22Rv1 (cell line): ENCODE data around the gene AOPEP.

Experiments used
- H3K27ac ChIP-seq: fragments of 450-650 bp; 2 replicates; pipeline ENCODE4 v1.5.1; 2017
- ZFX ChIP-seq: fragments of 450-650 bp; IDR thresholded peaks from 2 replicates; pipeline ENCODE4 v1.6.1; 2017; ENCODE audit warnings: antibody characterized with exemption, borderline replicate concordance
- TF ChIP-seq, protein P1 (sequence below): fragments of 450-650 bp; IDR thresholded peaks from 2 replicates; pipeline ENCODE4 v1.5.1; 2017; ENCODE audit warnings: mild to moderate bottlenecking

The AOPEP gene

DNA sequence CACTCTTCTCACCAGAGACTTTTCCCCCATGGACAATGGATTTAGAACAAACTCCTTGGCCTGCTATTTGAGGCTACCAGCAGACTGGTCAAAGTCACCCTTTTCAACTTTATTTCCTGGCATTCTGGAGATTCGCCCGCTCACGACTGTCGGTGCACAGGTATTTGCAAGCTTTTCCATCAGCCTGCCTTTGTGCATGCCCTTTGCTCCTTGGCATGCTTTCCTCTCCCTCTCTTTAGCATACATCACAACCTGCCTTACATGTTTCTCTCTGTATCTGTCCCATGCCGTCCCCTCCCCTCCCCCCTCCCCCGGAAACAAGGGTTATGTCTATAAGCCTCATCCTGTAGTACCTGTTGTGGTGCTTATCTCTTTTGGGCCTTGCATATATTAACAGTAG is 257.1 kb downstream of the AOPEP start:
- peak overlapping the region; percentile 47 for H3K27ac ChIP-seq
- no peak for TF ChIP-seq ZFX
- TF ChIP-seq, protein P1, sequence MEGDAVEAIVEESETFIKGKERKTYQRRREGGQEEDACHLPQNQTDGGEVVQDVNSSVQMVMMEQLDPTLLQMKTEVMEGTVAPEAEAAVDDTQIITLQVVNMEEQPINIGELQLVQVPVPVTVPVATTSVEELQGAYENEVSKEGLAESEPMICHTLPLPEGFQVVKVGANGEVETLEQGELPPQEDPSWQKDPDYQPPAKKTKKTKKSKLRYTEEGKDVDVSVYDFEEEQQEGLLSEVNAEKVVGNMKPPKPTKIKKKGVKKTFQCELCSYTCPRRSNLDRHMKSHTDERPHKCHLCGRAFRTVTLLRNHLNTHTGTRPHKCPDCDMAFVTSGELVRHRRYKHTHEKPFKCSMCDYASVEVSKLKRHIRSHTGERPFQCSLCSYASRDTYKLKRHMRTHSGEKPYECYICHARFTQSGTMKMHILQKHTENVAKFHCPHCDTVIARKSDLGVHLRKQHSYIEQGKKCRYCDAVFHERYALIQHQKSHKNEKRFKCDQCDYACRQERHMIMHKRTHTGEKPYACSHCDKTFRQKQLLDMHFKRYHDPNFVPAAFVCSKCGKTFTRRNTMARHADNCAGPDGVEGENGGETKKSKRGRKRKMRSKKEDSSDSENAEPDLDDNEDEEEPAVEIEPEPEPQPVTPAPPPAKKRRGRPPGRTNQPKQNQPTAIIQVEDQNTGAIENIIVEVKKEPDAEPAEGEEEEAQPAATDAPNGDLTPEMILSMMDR: no peak

DNA sequence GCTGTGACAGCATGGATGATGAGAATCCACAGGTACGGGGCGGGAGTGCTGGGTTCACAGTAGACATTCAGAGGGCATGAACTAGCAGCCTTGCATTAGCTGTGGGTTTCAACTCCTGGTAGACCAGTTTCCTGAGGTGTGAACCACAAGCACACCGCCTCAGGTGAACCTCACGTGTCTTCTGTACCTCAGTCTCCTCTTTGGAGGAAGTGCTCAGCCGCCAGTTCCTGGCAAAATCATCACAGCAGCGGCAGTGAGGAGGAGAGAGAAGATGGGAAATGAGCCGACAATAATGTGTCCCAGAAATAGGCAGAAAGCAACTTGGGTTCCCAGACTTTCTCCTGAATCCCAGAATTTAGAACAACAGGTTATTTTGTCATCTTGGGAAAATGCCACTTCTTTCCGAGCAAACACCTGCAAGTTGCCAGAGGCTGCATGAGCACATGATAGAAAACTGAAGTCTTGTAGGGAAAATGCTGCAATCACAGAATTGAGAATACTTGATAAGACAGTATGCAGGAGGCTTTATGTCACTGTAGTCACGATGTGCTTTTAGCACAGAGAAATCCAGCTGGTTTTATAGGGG is 258.5 kb downstream of the AOPEP start:
- no peak overlapping the region for H3K27ac ChIP-seq
- TF ChIP-seq ZFX: no peak
- TF ChIP-seq, protein P1: no peak

DNA sequence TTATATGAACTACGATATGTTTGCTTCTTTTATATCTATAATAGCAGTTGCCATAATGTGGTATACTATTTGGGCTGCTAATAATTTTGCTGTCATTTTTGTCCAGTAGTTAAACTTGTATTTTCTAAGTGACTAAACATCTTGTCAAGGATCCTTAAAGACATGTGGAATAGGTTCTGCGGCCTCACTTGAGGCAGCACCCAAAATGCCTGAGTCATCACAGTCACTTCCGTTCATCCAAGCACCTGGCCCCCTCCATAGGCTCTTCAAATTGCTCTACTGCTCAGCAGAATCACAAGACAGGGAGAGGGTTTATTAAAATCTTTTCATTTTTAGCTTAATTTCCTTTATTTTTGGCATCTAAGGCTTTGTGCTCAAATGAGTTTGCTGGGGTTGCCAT is 259.1 kb downstream of the AOPEP start:
- H3K27ac ChIP-seq: no peak overlapping the region
- TF ChIP-seq ZFX: no peak
- TF ChIP-seq, protein P1: no peak

DNA sequence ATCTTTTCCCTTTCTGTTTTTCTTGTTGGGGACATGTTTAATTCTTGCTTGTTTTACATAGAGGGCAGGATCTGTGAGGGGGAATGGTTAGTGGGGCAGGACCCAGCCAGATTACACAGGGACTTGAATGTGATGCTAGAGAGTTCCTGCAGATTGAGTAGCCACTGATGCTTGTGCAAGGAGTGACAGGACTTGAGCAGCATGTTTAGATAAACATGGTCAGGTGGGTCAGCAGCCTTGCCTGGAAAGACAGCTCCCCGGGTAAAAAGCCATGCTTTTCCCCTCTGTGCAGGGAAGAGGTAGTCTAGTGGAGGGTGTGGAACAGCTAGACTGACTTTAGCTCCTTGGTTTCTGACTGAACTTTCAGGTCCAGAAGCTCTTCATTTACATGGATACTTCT is 261.2 kb downstream of the AOPEP start:
- TF ChIP-seq, protein P1: no peak
- TF ChIP-seq ZFX: no peak
- H3K27ac ChIP-seq: no peak overlapping the region

DNA sequence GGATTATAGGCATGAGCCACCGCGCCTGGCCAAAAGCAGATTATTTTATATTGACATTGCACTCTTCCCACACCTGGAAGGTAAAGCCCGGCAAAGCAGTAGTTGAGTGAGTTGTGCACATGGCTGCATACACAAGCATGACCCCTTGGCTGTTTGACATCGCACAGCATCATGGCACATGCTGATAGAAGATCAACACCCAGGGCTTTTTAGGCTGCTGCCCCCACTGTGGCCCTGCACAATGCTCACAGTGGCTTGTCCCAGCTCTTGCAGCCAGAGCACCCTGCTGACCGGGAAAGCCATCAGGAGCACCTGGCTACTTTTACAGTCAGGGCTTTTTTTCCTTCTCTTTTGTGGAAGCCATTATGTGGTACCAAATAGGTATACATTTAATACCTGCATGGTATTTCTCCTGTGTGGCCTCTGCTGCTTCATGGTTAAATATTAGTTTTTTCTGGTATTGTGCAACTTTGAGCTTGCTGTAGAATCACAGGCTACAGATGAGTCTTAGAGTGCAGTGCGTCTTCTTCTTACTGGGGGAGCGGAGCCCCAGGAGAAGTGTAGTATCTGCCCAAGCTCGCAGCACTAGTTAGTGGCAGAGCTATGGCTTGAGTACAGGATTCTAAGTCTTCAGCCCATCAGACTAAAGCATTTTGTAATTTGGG is 264.5 kb downstream of the AOPEP start:
- H3K27ac ChIP-seq: no peak overlapping the region
- TF ChIP-seq, protein P1: no peak
- TF ChIP-seq ZFX: no peak

DNA sequence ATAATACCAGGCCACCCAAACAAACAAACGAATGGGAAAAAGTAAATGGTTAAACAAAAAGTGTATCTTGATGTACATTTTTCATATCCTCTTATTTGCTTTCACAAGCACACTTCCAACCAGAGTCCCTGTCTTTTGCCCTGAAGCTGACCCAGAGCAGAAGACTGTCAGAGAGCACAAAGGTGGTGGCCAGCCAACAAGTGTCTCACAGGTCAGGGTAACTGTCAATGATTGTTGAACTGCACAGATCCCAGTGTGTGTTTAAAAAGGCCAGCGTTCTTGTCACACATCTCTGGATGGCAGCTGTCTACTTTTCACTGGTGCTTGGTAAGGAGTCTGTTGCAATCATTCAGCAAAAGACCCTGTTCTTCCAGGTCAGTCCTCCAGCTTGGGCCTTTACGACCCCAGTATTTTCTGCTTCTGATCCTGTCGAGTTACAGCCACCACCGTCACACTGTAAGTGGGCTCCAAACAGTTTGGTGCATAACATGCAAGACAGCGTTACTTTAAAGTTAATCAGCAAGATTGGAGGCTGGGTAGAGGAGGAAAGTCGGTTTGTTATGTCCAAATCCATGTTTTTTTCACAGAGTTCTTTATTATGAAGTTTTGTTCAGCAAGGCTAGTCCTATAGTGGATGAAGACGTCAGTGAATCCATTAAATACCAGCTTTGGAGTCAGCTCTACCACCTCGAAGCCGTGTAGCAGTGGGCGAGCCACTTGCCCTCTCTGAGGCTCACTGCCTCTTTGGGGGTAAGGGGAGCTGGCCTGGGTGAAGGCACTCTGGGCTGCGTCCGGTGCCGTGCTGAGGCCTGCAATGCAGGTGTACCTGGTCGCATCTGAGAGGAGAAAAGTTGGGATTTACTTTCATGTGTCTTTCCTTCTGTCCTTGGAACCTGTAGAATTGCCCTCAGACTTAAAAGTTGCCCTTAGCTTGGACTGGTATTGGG is 265.7 kb downstream of the AOPEP start:
- no peak overlapping the region for H3K27ac ChIP-seq
- TF ChIP-seq ZFX: no peak
- TF ChIP-seq, protein P1: no peak
